ENCODE data around the gene SSBP3.
"Not testable (repeated sequence)": the region's sequence is repeated elsewhere in the genome, so short reads cannot be mapped to it uniquely, and the experiment has no call there.

Gene SSBP3

GRCh38 chr1:54406339-54407153 is at the start of gene SSBP3:
Gene SSBP3 (minus strand): TSS chr1:54406394.
- DNase-seq (ENCODE audit: low spot score) = peak; percentile 94

- no peak for DNase-seq (ENCODE audit: low spot score)
Measured at GRCh38 chr1:54453509-54453908, 47.3 kb upstream of the SSBP3 start.

- no peak for DNase-seq (ENCODE audit: low spot score)
Measured at GRCh38 chr1:54453022-54453421, 46.8 kb upstream of the SSBP3 start.

GRCh38 chr1:54449431-54449830 is 43.2 kb upstream of the SSBP3 start:
- not testable (repeated sequence) for DNase-seq (ENCODE audit: low spot score)

GRCh38 chr1:54448801-54449200 is 42.6 kb upstream of the SSBP3 start:
- DNase-seq (ENCODE audit: low spot score) = not testable (repeated sequence)

GRCh38 chr1:54447081-54447480 is 40.9 kb upstream of the SSBP3 start:
- DNase-seq (ENCODE audit: low spot score) = not testable (repeated sequence)

- DNase-seq (ENCODE audit: low spot score) = no peak
Measured at GRCh38 chr1:54442185-54442584, 36.0 kb upstream of the SSBP3 start.

- DNase-seq (ENCODE audit: low spot score) = no peak
Measured at GRCh38 chr1:54439550-54440223, 33.5 kb upstream of the SSBP3 start.

GRCh38 chr1:54437783-54438182 is 31.6 kb upstream of the SSBP3 start:
- no peak for DNase-seq (ENCODE audit: low spot score)

- DNase-seq (ENCODE audit: low spot score) = no peak
Measured at GRCh38 chr1:54436826-54437225, 30.6 kb upstream of the SSBP3 start.

- no peak for DNase-seq (ENCODE audit: low spot score)
Measured at GRCh38 chr1:54429838-54430237, 23.6 kb upstream of the SSBP3 start.

GRCh38 chr1:54428837-54429518 is 22.8 kb upstream of the SSBP3 start:
- DNase-seq (ENCODE audit: low spot score) = no peak

- DNase-seq (ENCODE audit: low spot score) = no peak
Measured at GRCh38 chr1:54425152-54425584, 19.0 kb upstream of the SSBP3 start.

GRCh38 chr1:54424398-54424797 is 18.2 kb upstream of the SSBP3 start:
- no peak for DNase-seq (ENCODE audit: low spot score)

- DNase-seq (ENCODE audit: low spot score) = no peak
Measured at GRCh38 chr1:54421101-54421504, 14.9 kb upstream of the SSBP3 start.

- DNase-seq (ENCODE audit: low spot score) = not testable (repeated sequence)
Measured at GRCh38 chr1:54418598-54418997, 12.4 kb upstream of the SSBP3 start.

- DNase-seq (ENCODE audit: low spot score) = no peak
Measured at GRCh38 chr1:54417123-54417522, 10.9 kb upstream of the SSBP3 start.

- no peak for DNase-seq (ENCODE audit: low spot score)
Measured at GRCh38 chr1:54416435-54416834, 10.2 kb upstream of the SSBP3 start.

GRCh38 chr1:54415991-54416390 is 9.8 kb upstream of the SSBP3 start:
- no peak for DNase-seq (ENCODE audit: low spot score)

GRCh38 chr1:54415533-54415932 is 9.3 kb upstream of the SSBP3 start:
- no peak for DNase-seq (ENCODE audit: low spot score)

- DNase-seq (ENCODE audit: low spot score) = no peak
Measured at GRCh38 chr1:54413732-54414131, 7.5 kb upstream of the SSBP3 start.

- DNase-seq (ENCODE audit: low spot score) = no peak
Measured at GRCh38 chr1:54413295-54413694, 7.1 kb upstream of the SSBP3 start.

- DNase-seq (ENCODE audit: low spot score) = no peak
Measured at GRCh38 chr1:54410359-54410758, 4.2 kb upstream of the SSBP3 start.

All from CD4-positive, alpha-beta T cell treated with Interleukin-2 at 100 ng/mL for 4 hours (primary cell).